Peyer's patch (tissue), 4 donors: ENCODE measurements around the gene DISC1. TPM values are rescaled to one million over a fixed set of nuclear protein-coding genes. Genes with fewer than 3 reads are reported as not detected.

ENCODE experiments used
- DNase-seq, 3 donors: peaks; one replicate each; pipeline ENCODE4 v3.0.0-alpha.2; 2017 to 2019
- H3K27ac ChIP-seq, 4 donors: fragments of 200-600 bp; sonication (generic); one replicate each; pipeline ENCODE4 v1.5.1; 2016 to 2019
- H3K27me3 ChIP-seq, 2 donors: fragments of 200-600 bp; sonication (generic); one replicate each; pipeline ENCODE4 v1.5.1; 2019
- H3K36me3 ChIP-seq, 3 donors: fragments of 200-600 bp; sonication (generic); one replicate each; pipeline ENCODE4 v1.5.1; 2016 to 2019
- H3K4me1 ChIP-seq, 4 donors: fragments of 200-600 bp; sonication (generic); one replicate each; pipeline ENCODE4 v1.5.1; 2016 to 2019
- H3K4me3 ChIP-seq, 4 donors: fragments of 200-600 bp; sonication (generic); 1 replicate in 3 of 4; 2 replicates in 1 of 4; pipeline ENCODE4 v1.5.1; 2016 to 2019; ENCODE audit warnings: mild to moderate bottlenecking in 1 of 4
- H3K9me3 ChIP-seq, 4 donors: fragments of 200-600 bp; sonication (generic); one replicate each; pipeline ENCODE4 v1.5.1; 2016 to 2019; ENCODE audit warnings: mild to moderate bottlenecking in 1 of 4
- CTCF ChIP-seq, 6 experiments: fragments of 450-650 bp in 4 of 6; fragments of 200-600 bp in 2 of 6; sonication (generic) in 1 of 6; IDR thresholded peaks; one replicate each; pipeline ENCODE4 v1.5.1; 2017 to 2019; ENCODE audit warnings: antibody characterized with exemption in 6 of 6, mild to moderate bottlenecking in 3 of 6, moderate library complexity in 1 of 6
- POLR2A ChIP-seq, 2 donors: fragments of 450-650 bp; IDR thresholded peaks; one replicate each; pipeline ENCODE4 v1.5.1; 2017; ENCODE audit warnings: antibody characterized with exemption in 2 of 2, mild to moderate bottlenecking in 2 of 2, moderate library complexity in 2 of 2
- total RNA-seq, 4 donors: library from RNA; depleted of rRNA; stranded (reverse); fragments of >200 nt; gene quantifications; one replicate each; pipeline ENCODE4 v1.1.0, GENCODE V29; 2016

DISC1 gene
- total RNA-seq, 4 donors from 2014 or later, result 2.3 to 39.6 (median 5.6) TPM

GRCh38 chr1:231919239-231919885, 292.8 kb downstream of the DISC1 start:
- TF ChIP-seq CTCF (IDR thresholded peaks at IDR 0.05) (no peak), POLR2A (IDR thresholded peaks at IDR 0.05) (no peak)

GRCh38 chr1:231919886-231920285, 293.3 kb downstream of the DISC1 start:
- Histone ChIP-seq H3K36me3 (no peaks in the 10 kb centered on the region), H3K9me3 (no peaks in the 10 kb centered on the region), H3K4me3 (no peak overlapping the region), H3K4me1 (peaks cover 0 to 4% (median 0%) of the 10 kb centered on the region in 4 donors), H3K27ac (peak overlapping the region in 1 of 4 donors; percentile 28), H3K27me3 (no peaks in the 10 kb centered on the region)
- no peak for TF ChIP-seq CTCF (IDR thresholded peaks at IDR 0.05)
- TF ChIP-seq POLR2A (IDR thresholded peaks at IDR 0.05), result no peak
- DNase-seq, result no peak

More at GRCh38 chr1:231919239-231919885, 292.8 kb downstream of the DISC1 start:
- no peak overlapping the region for H3K4me3 ChIP-seq
- H3K9me3 ChIP-seq, result no peaks in the 10 kb centered on the region
- peak overlapping the region in 1 of 4 donors; percentile 28 for H3K27ac ChIP-seq
- no peaks in the 10 kb centered on the region for H3K36me3 ChIP-seq
- H3K4me1 ChIP-seq, result peaks cover 0 to 4% (median 0%) of the 10 kb centered on the region in 4 donors
- DNase-seq, result no peak
- no peaks in the 10 kb centered on the region for H3K27me3 ChIP-seq

GRCh38 chr1:231921646-231922345, 295.2 kb downstream of the DISC1 start:
- Histone ChIP-seq H3K9me3 (no peaks in the 10 kb centered on the region), H3K27me3 (no peaks in the 10 kb centered on the region), H3K4me3 (no peak overlapping the region), H3K4me1 (peaks cover 0 to 4% (median 0%) of the 10 kb centered on the region in 4 donors), H3K27ac (no peak overlapping the region), H3K36me3 (no peaks in the 10 kb centered on the region)
- TF ChIP-seq POLR2A (IDR thresholded peaks at IDR 0.05) (no peak), CTCF (IDR thresholded peaks at IDR 0.05) (no peak)
- no peak for DNase-seq

- Histone ChIP-seq H3K27me3 (no peaks in the 10 kb centered on the region), H3K4me1 (peaks cover 0 to 4% (median 0%) of the 10 kb centered on the region in 4 donors), H3K36me3 (no peaks in the 10 kb centered on the region), H3K4me3 (no peak overlapping the region), H3K9me3 (no peaks in the 10 kb centered on the region), H3K27ac (no peak overlapping the region)
- no peak for DNase-seq
- TF ChIP-seq POLR2A (IDR thresholded peaks at IDR 0.05) (no peak), CTCF (IDR thresholded peaks at IDR 0.05) (no peak)
Observed at GRCh38 chr1:231923491-231924041, 297.0 kb downstream of the DISC1 start.

- Histone ChIP-seq H3K4me3 (no peak overlapping the region), H3K27me3 (no peaks in the 10 kb centered on the region), H3K36me3 (no peaks in the 10 kb centered on the region), H3K4me1 (no peaks in the 10 kb centered on the region), H3K27ac (no peak overlapping the region), H3K9me3 (no peaks in the 10 kb centered on the region)
- DNase-seq, result no peak
- TF ChIP-seq POLR2A (IDR thresholded peaks at IDR 0.05), result no peak
- TF ChIP-seq CTCF (IDR thresholded peaks at IDR 0.05), result no peak
Observed at GRCh38 chr1:231924180-231924579, 297.6 kb downstream of the DISC1 start.
